ENCODE data around the gene RYR1. TPM values are rescaled to one million over a fixed set of nuclear protein-coding genes. Genes with fewer than 3 reads are reported as not detected.

RYR1 gene
- polyA plus RNA-seq, 1 experiment: not detected

GRCh38 chr19:38412961-38413360 is 20.5 kb upstream of the RYR1 start:
- POLR2A ChIA-PET: no interaction called here
- Histone ChIP-seq H3K9me3 (ENCODE audit: control insufficient read depth, insufficient read depth, low read length) (no peaks in the 10 kb centered on the region), H3K4me3 (ENCODE audit: low read depth, low read length) (no peak overlapping the region), H3K27me3 (ENCODE audit: control insufficient read depth, insufficient read depth, low read length) (peaks cover 11% of the 10 kb centered on the region), H3K27ac (ENCODE audit: low read depth, low read length) (no peak overlapping the region)
- DNase-seq (ENCODE audit: low read depth, low spot score): no peak
- no peak for TF ChIP-seq CTCF (IDR thresholded peaks at IDR 0.05; ENCODE audit: low read depth, low read length)
- CTCF ChIA-PET: interaction anchor here (0.6 to 2.5 kb wide), 3 partner anchors 10 to 221 kb away, joined by 3 to 20 read pairs (median 3); partner anchors contain the start of gene FAM98C

- TF ChIP-seq CTCF (IDR thresholded peaks at IDR 0.05; ENCODE audit: low read depth, low read length): no peak
- H3K27me3 ChIP-seq (ENCODE audit: control insufficient read depth, insufficient read depth, low read length): peaks cover 16% of the 10 kb centered on the region
- POLR2A ChIA-PET: no interaction called here
- H3K4me3 ChIP-seq (ENCODE audit: low read depth, low read length): no peak overlapping the region
- no peaks in the 10 kb centered on the region for H3K9me3 ChIP-seq (ENCODE audit: control insufficient read depth, insufficient read depth, low read length)
- DNase-seq (ENCODE audit: low read depth, low spot score): no peak
- CTCF ChIA-PET: interaction anchor here (0.6 to 2.5 kb wide), 4 partner anchors 9 to 187 kb away, joined by 3 to 20 read pairs (median 4); partner anchors contain the start of gene FAM98C
- H3K27ac ChIP-seq (ENCODE audit: low read depth, low read length): no peak overlapping the region
These were observed 20.1 kb upstream of the RYR1 start for GRCh38 chr19:38413416-38413815.

- Histone ChIP-seq H3K27ac (ENCODE audit: low read depth, low read length) (no peak overlapping the region), H3K4me3 (ENCODE audit: low read depth, low read length) (no peak overlapping the region), H3K9me3 (ENCODE audit: control insufficient read depth, insufficient read depth, low read length) (no peaks in the 10 kb centered on the region), H3K27me3 (ENCODE audit: control insufficient read depth, insufficient read depth, low read length) (peaks cover 25% of the 10 kb centered on the region)
- ChIA-PET CTCF (interaction anchor here (0.9 kb wide), 1 partner anchor 14 kb away, joined by 5 read pairs; the partner anchor contains the start of gene FAM98C), POLR2A (no interaction called here)
- no peak for TF ChIP-seq CTCF (IDR thresholded peaks at IDR 0.05; ENCODE audit: low read depth, low read length)
- no peak for DNase-seq (ENCODE audit: low read depth, low spot score)
These were observed 16.3 kb upstream of the RYR1 start for GRCh38 chr19:38417146-38417543.

- CTCF ChIA-PET: no interaction called here
- Histone ChIP-seq H3K27ac (ENCODE audit: low read depth, low read length) (peak overlapping the region; percentile 11), H3K27me3 (ENCODE audit: control insufficient read depth, insufficient read depth, low read length) (peaks cover 29% of the 10 kb centered on the region), H3K9me3 (ENCODE audit: control insufficient read depth, insufficient read depth, low read length) (no peaks in the 10 kb centered on the region), H3K4me3 (ENCODE audit: low read depth, low read length) (no peak overlapping the region)
- POLR2A ChIA-PET: no interaction called here
- DNase-seq (ENCODE audit: low read depth, low spot score): no peak
- no peak for TF ChIP-seq CTCF (IDR thresholded peaks at IDR 0.05; ENCODE audit: low read depth, low read length)
These were observed 15.7 kb upstream of the RYR1 start for GRCh38 chr19:38417544-38418506.

- no peak overlapping the region for H3K4me3 ChIP-seq (ENCODE audit: low read depth, low read length)
- DNase-seq (ENCODE audit: low read depth, low spot score): no peak
- CTCF ChIA-PET: interaction anchor here (0.5 to 0.9 kb wide), 2 partner anchors 18 to 702 kb away, joined by 3 to 4 read pairs; partner anchors contain the start of gene FAM98C
These were observed 12.6 kb upstream of the RYR1 start for GRCh38 chr19:38420935-38421334.

More at GRCh38 chr19:38420935-38421334, 12.6 kb upstream of the RYR1 start:
- Histone ChIP-seq H3K9me3 (ENCODE audit: control insufficient read depth, insufficient read depth, low read length) (no peaks in the 10 kb centered on the region; the same call in 1 of the 2 replicates), H3K27ac (ENCODE audit: low read depth, low read length) (no peak overlapping the region), H3K27me3 (ENCODE audit: control insufficient read depth, insufficient read depth, low read length) (peaks cover 29% of the 10 kb centered on the region)
- TF ChIP-seq CTCF (IDR thresholded peaks at IDR 0.05; ENCODE audit: low read depth, low read length): no peak
- POLR2A ChIA-PET: no interaction called here
